ENCODE data around the gene UNC5C. TPM values are rescaled to one million over a fixed set of nuclear protein-coding genes. Genes with fewer than 3 reads are reported as not detected.

UNC5C gene
- total RNA-seq, 2 experiments from 2014 or later, result not detected

DNA sequence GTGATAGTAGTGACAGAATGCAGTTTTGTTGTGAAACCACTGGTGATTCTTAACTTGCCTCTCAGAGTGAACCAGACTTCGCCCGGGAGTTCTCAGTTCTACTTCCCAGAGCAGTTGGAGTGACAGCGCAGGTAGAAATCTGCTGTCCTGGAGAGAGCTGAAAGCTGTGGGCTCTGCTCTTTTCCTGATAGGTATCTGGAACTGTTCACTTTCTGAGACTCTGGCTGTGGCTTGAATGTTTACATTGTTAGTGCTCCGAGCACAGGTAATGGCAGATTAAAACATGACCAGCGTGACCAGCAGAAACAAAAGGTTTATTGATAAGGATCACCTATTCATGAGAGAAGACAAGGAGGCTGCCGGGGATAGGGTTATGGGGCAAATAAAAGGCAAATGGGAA lies 430.3 kb downstream of the UNC5C start:
- Histone ChIP-seq H3K4me1 (ENCODE audit: insufficient read depth, low read length, poor library complexity, severe bottlenecking) (no peaks in the 10 kb centered on the region), H3K27ac (ENCODE audit: low read depth, low read length, poor library complexity, severe bottlenecking) (no peak overlapping the region), H3K9me2 (ENCODE audit: insufficient read depth, low read length) (no peaks in the 10 kb centered on the region), H3K4me3 (ENCODE audit: low read depth, low read length, poor library complexity, severe bottlenecking) (no peak overlapping the region), H3K4me2 (ENCODE audit: low read length) (no peak overlapping the region), H2AFZ (ENCODE audit: low read length) (no peak overlapping the region), H3K79me2 (ENCODE audit: insufficient read depth, low read depth, low read length) (no peaks in the 10 kb centered on the region), H3K9me3 (ENCODE audit: low read length) (no peaks in the 10 kb centered on the region), H4K20me1 (ENCODE audit: insufficient read depth, low read length) (no peaks in the 10 kb centered on the region), H3K36me3 (ENCODE audit: insufficient read depth, low read length) (no peaks in the 10 kb centered on the region)
- CTCF ChIA-PET (ENCODE audit: unreplicated experiment), result interaction anchor here (0.6 kb wide), 1 partner anchor 60 kb away, joined by 3 read pairs; no protein-coding TSS in a partner anchor
- no peak for DNase-seq (ENCODE audit: low spot score)
- no TSS peak for BruUV-seq (replicated peaks)
- TF ChIP-seq EZH2phosphoT487 (IDR thresholded peaks at IDR 0.05; ENCODE audit: borderline replicate concordance, low read depth, low read length), result no peak
- TF ChIP-seq, protein P1, sequence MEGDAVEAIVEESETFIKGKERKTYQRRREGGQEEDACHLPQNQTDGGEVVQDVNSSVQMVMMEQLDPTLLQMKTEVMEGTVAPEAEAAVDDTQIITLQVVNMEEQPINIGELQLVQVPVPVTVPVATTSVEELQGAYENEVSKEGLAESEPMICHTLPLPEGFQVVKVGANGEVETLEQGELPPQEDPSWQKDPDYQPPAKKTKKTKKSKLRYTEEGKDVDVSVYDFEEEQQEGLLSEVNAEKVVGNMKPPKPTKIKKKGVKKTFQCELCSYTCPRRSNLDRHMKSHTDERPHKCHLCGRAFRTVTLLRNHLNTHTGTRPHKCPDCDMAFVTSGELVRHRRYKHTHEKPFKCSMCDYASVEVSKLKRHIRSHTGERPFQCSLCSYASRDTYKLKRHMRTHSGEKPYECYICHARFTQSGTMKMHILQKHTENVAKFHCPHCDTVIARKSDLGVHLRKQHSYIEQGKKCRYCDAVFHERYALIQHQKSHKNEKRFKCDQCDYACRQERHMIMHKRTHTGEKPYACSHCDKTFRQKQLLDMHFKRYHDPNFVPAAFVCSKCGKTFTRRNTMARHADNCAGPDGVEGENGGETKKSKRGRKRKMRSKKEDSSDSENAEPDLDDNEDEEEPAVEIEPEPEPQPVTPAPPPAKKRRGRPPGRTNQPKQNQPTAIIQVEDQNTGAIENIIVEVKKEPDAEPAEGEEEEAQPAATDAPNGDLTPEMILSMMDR (conservative IDR thresholded peaks at IDR 0.05; ENCODE audit: low read length), result no peak
- intact Hi-C loops (cut with micrococcal nuclease; ENCODE audit: unreplicated experiment), result no loop called here
- POLR2A ChIA-PET, result no interaction called here

DNA sequence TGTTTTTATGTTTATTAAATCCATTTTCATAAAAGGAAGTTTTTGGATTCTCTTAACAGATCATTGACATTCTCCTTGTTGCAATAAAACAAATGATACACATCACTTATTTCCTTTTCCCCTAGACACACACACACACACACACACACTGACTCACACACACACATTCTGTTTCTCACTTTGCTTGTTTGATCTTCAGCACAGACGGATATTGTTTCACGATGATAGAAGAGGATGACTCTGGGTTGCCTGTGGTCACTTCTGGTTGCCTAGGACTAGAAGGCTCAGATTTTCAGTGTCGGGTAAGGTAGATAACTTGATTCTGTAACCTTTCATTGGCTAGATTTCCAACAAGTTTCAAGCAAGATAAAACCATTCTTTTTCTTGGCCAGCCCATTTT lies 434.3 kb downstream of the UNC5C start:
- Histone ChIP-seq H4K20me1 (ENCODE audit: insufficient read depth, low read length) (no peaks in the 10 kb centered on the region), H3K79me2 (ENCODE audit: insufficient read depth, low read depth, low read length) (no peaks in the 10 kb centered on the region), H3K4me2 (ENCODE audit: low read length) (no peak overlapping the region), H3K36me3 (ENCODE audit: insufficient read depth, low read length) (no peaks in the 10 kb centered on the region), H3K9me2 (ENCODE audit: insufficient read depth, low read length) (no peaks in the 10 kb centered on the region), H3K27ac (ENCODE audit: low read depth, low read length, poor library complexity, severe bottlenecking) (no peak overlapping the region), H3K9me3 (ENCODE audit: low read length) (no peaks in the 10 kb centered on the region), H3K4me1 (ENCODE audit: insufficient read depth, low read length, poor library complexity, severe bottlenecking) (no peaks in the 10 kb centered on the region), H2AFZ (ENCODE audit: low read length) (no peak overlapping the region), H3K4me3 (ENCODE audit: low read depth, low read length, poor library complexity, severe bottlenecking) (no peak overlapping the region)
- POLR2A ChIA-PET, result no interaction called here
- no TSS peak for BruUV-seq (replicated peaks)
- intact Hi-C loops (cut with micrococcal nuclease; ENCODE audit: unreplicated experiment), result no loop called here
- DNase-seq (ENCODE audit: low spot score), result no peak
- TF ChIP-seq, protein P1 (conservative IDR thresholded peaks at IDR 0.05; ENCODE audit: low read length), result no peak
- TF ChIP-seq EZH2phosphoT487 (IDR thresholded peaks at IDR 0.05; ENCODE audit: borderline replicate concordance, low read depth, low read length), result no peak
- CTCF ChIA-PET (ENCODE audit: unreplicated experiment), result no interaction called here
